Transverse colon (tissue), 3 donors: ENCODE measurements around the gene MARCOL.

Experiments used
- CTCF ChIP-seq, 5 experiments: fragments of 200-600 bp in 3 of 5; fragments of 450-650 bp in 2 of 5; sonication (generic) in 3 of 5; IDR thresholded peaks; 1 replicate in 2 of 5; 2 replicates in 3 of 5; pipeline ENCODE4 v1.5.1; 2016 to 2017; ENCODE audit warnings: antibody characterized with exemption in 5 of 5, inconsistent platforms in 3 of 5, mild to moderate bottlenecking in 2 of 5, moderate library complexity in 1 of 5
- POLR2A ChIP-seq: fragments of 450-650 bp; IDR thresholded peaks from one replicate; pipeline ENCODE4 v1.6.1; 2016; ENCODE audit warnings: antibody characterized with exemption, mild to moderate bottlenecking, moderate library complexity

GRCh38 chr5:148237785-148238417, 424 bp upstream of the MARCOL start:
- TF ChIP-seq CTCF (IDR thresholded peaks at IDR 0.05), result no peak
- no peak for TF ChIP-seq POLR2A
